HL-60 (cell line): ENCODE measurements around the gene CYP4F22.

Experiments used
- DNase-seq, 2 experiments: peaks; one replicate each; pipeline ENCODE4 v3.0.0-alpha.2; 2010 to 2020; ENCODE audit warnings: low read depth in 1 of 2, low spot score in 1 of 2
- H3K27ac ChIP-seq: fragments of 250-450 bp; sonication (Bioruptor Pico); replicated peaks from 2 replicates; pipeline ENCODE4 v1.5.1; 2020; ENCODE audit warnings: mild to moderate bottlenecking, moderate library complexity
- H3K27me3 ChIP-seq: fragments of 250-450 bp; sonication (Bioruptor Pico); 2 replicates; pipeline ENCODE4 v1.5.1; 2021; ENCODE audit warnings: mild to moderate bottlenecking, moderate library complexity; ENCODE audit not compliant: insufficient read depth, poor library complexity, severe bottlenecking
- H3K4me3 ChIP-seq: replicated peaks from 2 replicates; pipeline ENCODE4 v1.5.1; 2011; ENCODE audit warnings: mild to moderate bottlenecking, control low read depth, low read length; ENCODE audit not compliant: insufficient read depth
- GABPA ChIP-seq: IDR thresholded peaks from 2 replicates; pipeline ENCODE4 v1.6.1; 2012; ENCODE audit warnings: low read depth
- POLR2AphosphoS5 ChIP-seq: IDR thresholded peaks from 2 replicates; pipeline ENCODE4 v1.6.1; 2012; ENCODE audit warnings: low read depth
- SPI1 ChIP-seq: IDR thresholded peaks from 2 replicates; pipeline ENCODE4 v1.6.1; 2012; ENCODE audit warnings: low read depth, mild to moderate bottlenecking, borderline replicate concordance
- TF ChIP-seq, protein P1 (sequence below): IDR thresholded peaks from 2 replicates; pipeline ENCODE4 v1.6.1; 2012; ENCODE audit warnings: low read depth; ENCODE audit not compliant: insufficient replicate concordance
- TF ChIP-seq, protein P2 (sequence below): IDR thresholded peaks from one replicate; pipeline ENCODE4 v1.5.1; 2011; ENCODE audit warnings: low read length, control low read depth, inconsistent platforms; ENCODE audit not compliant: insufficient read depth

CYP4F22 gene

DNA sequence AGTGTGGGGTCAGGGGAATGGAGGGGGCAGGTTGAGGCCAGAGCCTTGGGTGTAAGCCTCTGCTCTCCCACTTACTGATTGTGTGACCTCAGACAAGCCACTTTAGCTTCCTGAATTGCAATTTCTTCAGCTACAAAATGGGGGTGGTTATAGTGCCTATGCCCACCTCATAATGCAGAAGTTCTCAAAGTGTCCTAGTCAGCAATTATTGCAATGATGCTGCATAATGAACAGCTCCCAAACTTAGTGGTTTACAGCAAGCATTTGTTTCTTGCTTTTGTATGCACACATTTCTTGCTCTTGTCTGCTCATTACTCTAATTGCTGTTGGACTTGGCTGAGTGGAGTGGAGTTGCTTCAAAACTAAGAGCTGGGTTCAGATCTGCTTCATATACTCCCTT, 36.0 kb downstream of the CYP4F22 start:
- DNase-seq, result no peak
- H3K27ac ChIP-seq, result no peak overlapping the region
- no peaks in the 10 kb centered on the region for H3K27me3 ChIP-seq
- TF ChIP-seq, protein P1, sequence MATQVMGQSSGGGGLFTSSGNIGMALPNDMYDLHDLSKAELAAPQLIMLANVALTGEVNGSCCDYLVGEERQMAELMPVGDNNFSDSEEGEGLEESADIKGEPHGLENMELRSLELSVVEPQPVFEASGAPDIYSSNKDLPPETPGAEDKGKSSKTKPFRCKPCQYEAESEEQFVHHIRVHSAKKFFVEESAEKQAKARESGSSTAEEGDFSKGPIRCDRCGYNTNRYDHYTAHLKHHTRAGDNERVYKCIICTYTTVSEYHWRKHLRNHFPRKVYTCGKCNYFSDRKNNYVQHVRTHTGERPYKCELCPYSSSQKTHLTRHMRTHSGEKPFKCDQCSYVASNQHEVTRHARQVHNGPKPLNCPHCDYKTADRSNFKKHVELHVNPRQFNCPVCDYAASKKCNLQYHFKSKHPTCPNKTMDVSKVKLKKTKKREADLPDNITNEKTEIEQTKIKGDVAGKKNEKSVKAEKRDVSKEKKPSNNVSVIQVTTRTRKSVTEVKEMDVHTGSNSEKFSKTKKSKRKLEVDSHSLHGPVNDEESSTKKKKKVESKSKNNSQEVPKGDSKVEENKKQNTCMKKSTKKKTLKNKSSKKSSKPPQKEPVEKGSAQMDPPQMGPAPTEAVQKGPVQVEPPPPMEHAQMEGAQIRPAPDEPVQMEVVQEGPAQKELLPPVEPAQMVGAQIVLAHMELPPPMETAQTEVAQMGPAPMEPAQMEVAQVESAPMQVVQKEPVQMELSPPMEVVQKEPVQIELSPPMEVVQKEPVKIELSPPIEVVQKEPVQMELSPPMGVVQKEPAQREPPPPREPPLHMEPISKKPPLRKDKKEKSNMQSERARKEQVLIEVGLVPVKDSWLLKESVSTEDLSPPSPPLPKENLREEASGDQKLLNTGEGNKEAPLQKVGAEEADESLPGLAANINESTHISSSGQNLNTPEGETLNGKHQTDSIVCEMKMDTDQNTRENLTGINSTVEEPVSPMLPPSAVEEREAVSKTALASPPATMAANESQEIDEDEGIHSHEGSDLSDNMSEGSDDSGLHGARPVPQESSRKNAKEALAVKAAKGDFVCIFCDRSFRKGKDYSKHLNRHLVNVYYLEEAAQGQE, result no peak
- no peak for TF ChIP-seq POLR2AphosphoS5
- TF ChIP-seq, protein P2, sequence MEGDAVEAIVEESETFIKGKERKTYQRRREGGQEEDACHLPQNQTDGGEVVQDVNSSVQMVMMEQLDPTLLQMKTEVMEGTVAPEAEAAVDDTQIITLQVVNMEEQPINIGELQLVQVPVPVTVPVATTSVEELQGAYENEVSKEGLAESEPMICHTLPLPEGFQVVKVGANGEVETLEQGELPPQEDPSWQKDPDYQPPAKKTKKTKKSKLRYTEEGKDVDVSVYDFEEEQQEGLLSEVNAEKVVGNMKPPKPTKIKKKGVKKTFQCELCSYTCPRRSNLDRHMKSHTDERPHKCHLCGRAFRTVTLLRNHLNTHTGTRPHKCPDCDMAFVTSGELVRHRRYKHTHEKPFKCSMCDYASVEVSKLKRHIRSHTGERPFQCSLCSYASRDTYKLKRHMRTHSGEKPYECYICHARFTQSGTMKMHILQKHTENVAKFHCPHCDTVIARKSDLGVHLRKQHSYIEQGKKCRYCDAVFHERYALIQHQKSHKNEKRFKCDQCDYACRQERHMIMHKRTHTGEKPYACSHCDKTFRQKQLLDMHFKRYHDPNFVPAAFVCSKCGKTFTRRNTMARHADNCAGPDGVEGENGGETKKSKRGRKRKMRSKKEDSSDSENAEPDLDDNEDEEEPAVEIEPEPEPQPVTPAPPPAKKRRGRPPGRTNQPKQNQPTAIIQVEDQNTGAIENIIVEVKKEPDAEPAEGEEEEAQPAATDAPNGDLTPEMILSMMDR, result no peak
- TF ChIP-seq SPI1, result no peak
- TF ChIP-seq GABPA, result no peak
- H3K4me3 ChIP-seq, result no peak overlapping the region

DNA sequence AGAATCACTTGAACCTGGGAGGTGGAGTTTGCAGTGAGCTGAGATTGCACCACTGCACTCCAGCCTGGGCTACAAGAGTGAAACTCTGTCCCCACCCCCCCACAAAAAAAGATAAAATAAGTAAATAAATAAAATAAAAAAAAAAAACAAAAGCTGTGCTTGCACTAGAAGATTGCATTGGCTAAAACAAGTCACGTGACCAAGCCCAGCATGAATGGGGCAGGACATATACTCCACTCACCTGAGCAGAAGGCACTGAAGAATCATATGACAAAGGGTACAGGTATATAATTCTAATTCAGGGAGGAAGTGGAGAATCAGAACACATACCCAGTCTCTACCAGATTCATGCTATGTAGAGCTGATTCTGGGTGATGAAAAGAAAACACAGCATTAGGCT, 36.6 kb downstream of the CYP4F22 start:
- Histone ChIP-seq H3K27ac (no peak overlapping the region), H3K27me3 (no peaks in the 10 kb centered on the region), H3K4me3 (no peak overlapping the region)
- TF ChIP-seq GABPA (no peak), SPI1 (no peak), POLR2AphosphoS5 (no peak)
- TF ChIP-seq, protein P1, result no peak
- TF ChIP-seq, protein P2, result no peak
- DNase-seq, result no peak

DNA sequence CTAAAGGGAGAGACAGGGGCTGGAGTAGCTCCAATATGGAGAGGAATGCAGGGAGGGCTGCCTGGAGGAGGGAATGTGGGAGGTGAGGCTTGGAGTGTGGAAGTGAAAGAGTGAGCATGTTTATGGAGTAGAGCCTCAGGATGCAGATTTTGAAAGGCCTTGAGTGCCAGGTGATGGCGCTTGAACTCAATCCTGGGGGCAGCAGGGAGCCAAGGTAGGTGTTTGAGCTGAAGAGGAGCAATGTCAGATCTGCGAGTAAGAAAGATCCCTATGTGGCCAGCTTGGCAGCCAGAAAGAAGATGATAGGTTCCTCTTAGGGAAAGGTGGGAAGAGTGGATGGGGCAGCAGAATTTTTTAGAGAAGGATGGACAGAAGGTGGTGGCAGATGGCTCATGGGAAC, 40.3 kb downstream of the CYP4F22 start:
- H3K27ac ChIP-seq, result no peak overlapping the region
- no peak for DNase-seq

More for the DNA sequence above, 40.3 kb downstream of the CYP4F22 start:
- no peak overlapping the region for H3K4me3 ChIP-seq
- TF ChIP-seq POLR2AphosphoS5 (no peak), SPI1 (no peak), GABPA (no peak)
- TF ChIP-seq, protein P2, result no peak
- TF ChIP-seq, protein P1, result no peak
- peaks cover 6% of the 10 kb centered on the region for H3K27me3 ChIP-seq
